Mucosa of rectum (tissue), 2 donors: ENCODE data around the gene STK11IP.

Experiments used
- H3K27ac ChIP-seq, 2 donors: one replicate each; pipeline ENCODE4 v1.7.0; 2013; ENCODE audit warnings: inconsistent platforms in 2 of 2, low read depth in 2 of 2, low read length in 2 of 2
- H3K27me3 ChIP-seq, 2 donors: one replicate each; pipeline ENCODE4 v1.7.0; 2013; ENCODE audit warnings: low read length in 2 of 2; ENCODE audit not compliant: control insufficient read depth in 2 of 2, insufficient read depth in 2 of 2
- H3K36me3 ChIP-seq, 2 donors: one replicate each; pipeline ENCODE4 v1.7.0; 2013; ENCODE audit warnings: low read length in 2 of 2; ENCODE audit not compliant: control insufficient read depth in 2 of 2, insufficient read depth in 2 of 2
- H3K4me1 ChIP-seq, 2 donors: one replicate each; pipeline ENCODE4 v1.7.0; 2013; ENCODE audit warnings: low read length in 2 of 2, mild to moderate bottlenecking in 1 of 2; ENCODE audit not compliant: control insufficient read depth in 2 of 2, insufficient read depth in 2 of 2
- H3K4me3 ChIP-seq, 2 donors: one replicate each; pipeline ENCODE4 v1.7.0; 2013; ENCODE audit warnings: low read length in 2 of 2
- H3K9ac ChIP-seq, 2 donors: one replicate each; pipeline ENCODE4 v1.7.0; 2013; ENCODE audit warnings: low read length in 2 of 2, low read depth in 1 of 2, mild to moderate bottlenecking in 1 of 2
- H3K9me3 ChIP-seq, 2 donors: one replicate each; pipeline ENCODE4 v1.7.0; 2013; ENCODE audit warnings: low read length in 2 of 2; ENCODE audit not compliant: control insufficient read depth in 2 of 2
- donor health status: healthy.
- donor health status: Normal muscosa, but diverticular disease.

STK11IP gene, protein sequence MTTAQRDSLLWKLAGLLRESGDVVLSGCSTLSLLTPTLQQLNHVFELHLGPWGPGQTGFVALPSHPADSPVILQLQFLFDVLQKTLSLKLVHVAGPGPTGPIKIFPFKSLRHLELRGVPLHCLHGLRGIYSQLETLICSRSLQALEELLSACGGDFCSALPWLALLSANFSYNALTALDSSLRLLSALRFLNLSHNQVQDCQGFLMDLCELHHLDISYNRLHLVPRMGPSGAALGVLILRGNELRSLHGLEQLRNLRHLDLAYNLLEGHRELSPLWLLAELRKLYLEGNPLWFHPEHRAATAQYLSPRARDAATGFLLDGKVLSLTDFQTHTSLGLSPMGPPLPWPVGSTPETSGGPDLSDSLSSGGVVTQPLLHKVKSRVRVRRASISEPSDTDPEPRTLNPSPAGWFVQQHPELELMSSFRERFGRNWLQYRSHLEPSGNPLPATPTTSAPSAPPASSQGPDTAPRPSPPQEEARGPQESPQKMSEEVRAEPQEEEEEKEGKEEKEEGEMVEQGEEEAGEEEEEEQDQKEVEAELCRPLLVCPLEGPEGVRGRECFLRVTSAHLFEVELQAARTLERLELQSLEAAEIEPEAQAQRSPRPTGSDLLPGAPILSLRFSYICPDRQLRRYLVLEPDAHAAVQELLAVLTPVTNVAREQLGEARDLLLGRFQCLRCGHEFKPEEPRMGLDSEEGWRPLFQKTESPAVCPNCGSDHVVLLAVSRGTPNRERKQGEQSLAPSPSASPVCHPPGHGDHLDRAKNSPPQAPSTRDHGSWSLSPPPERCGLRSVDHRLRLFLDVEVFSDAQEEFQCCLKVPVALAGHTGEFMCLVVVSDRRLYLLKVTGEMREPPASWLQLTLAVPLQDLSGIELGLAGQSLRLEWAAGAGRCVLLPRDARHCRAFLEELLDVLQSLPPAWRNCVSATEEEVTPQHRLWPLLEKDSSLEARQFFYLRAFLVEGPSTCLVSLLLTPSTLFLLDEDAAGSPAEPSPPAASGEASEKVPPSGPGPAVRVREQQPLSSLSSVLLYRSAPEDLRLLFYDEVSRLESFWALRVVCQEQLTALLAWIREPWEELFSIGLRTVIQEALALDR

GRCh38 chr2:219597552-219598307, at the start of gene STK11IP:
STK11IP (plus strand) TSS chr2:219597857; CDS start chr2:219598120, 263 bp downstream.
- H3K36me3 ChIP-seq = peaks cover 13 to 18% of the 10 kb centered on the region in 2 donors
- peak within 1 kb of the TSS; percentile 87 to 91 for H3K27ac ChIP-seq
- H3K9ac ChIP-seq = peak within 1 kb of the TSS; percentile 77 to 89
- no peaks in the 10 kb centered on the region for H3K9me3 ChIP-seq
- H3K4me3 ChIP-seq = peak within 1 kb of the TSS; percentile 96 to 99
- H3K4me1 ChIP-seq = peaks cover 5 to 12% of the 10 kb centered on the region in 2 donors
- H3K27me3 ChIP-seq = no peaks in the 10 kb centered on the region

DNA sequence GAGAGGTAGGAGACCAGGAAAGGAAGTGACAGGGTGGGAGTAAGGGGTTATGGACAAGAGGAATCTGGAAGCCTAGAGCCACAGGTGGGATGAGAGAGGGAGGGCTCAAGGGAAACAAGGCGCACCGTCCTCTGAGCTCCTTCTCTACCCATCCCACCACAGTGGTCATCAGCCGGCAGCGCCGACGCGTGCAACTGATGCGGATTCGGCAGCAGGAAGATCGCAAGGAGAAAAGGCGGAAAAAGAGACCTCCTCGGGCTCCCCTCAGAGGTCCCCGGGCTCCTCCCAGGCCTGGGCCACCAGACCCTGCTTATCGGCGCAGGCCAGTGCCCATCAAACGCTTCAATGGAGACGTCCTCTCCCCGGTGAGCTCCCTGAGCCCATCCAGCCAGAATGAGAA, 48.7 kb upstream of the STK11IP start:
- Histone ChIP-seq H3K27ac (no peak overlapping the region), H3K9ac (no peak overlapping the region), H3K9me3 (no peaks in the 10 kb centered on the region), H3K4me1 (peaks cover 12 to 16% of the 10 kb centered on the region in 2 donors), H3K4me3 (no peak overlapping the region), H3K36me3 (no peaks in the 10 kb centered on the region), H3K27me3 (peaks cover 11 to 21% of the 10 kb centered on the region in 2 donors)

DNA sequence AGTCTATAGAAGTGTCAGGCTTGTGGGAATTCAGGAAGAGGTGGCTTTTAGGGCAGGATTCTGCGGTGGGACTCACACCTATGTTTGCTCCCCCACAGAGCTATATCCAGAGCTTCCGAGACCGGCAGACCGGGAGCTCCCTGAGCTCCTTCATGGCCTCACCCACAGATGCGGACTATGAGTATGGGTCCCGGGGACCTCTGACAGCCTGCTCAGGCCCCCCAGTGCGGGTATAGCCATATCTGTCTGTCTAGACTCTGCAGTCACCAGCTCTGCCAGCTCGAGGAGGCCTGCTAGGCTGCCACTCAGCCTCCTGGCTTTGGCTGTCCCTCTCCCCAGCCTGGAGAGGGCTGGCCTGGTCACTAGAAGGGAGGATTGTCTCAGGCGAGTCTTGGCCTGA, 48.0 kb upstream of the STK11IP start:
- H3K36me3 ChIP-seq = no peaks in the 10 kb centered on the region
- peaks cover 16 to 22% of the 10 kb centered on the region in 2 donors for H3K27me3 ChIP-seq
- H3K4me1 ChIP-seq = peaks cover 8 to 10% of the 10 kb centered on the region in 2 donors
- H3K9ac ChIP-seq = no peak overlapping the region
- no peaks in the 10 kb centered on the region for H3K9me3 ChIP-seq
- no peak overlapping the region for H3K4me3 ChIP-seq
- H3K27ac ChIP-seq = no peak overlapping the region

GRCh38 chr2:219551441-219552381, 45.9 kb upstream of the STK11IP start:
- Histone ChIP-seq H3K36me3 (no peaks in the 10 kb centered on the region), H3K9ac (no peak overlapping the region), H3K27ac (no peak overlapping the region), H3K4me3 (peak overlapping the region; percentile 64), H3K4me1 (peaks cover 8 to 9% of the 10 kb centered on the region in 2 donors), H3K27me3 (peaks cover 17 to 22% of the 10 kb centered on the region in 2 donors), H3K9me3 (no peaks in the 10 kb centered on the region)

- no peak overlapping the region for H3K9ac ChIP-seq
- H3K27ac ChIP-seq = no peak overlapping the region
Measured at GRCh38 chr2:219552382-219553167, 45.1 kb upstream of the STK11IP start.

DNA sequence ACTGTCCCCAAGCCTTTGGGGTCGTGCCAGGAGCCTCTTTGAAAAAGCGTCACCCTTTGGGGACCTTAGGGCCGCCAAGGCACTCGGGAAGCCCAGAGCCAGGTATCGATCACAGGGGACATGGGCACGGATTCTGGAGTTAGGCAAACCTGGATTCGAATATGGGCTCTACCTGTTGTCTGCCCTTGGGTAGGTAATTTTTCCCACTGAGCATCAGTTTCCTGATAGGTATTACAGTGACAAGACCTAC, 44.6 kb upstream of the STK11IP start:
- Histone ChIP-seq H3K9me3 (no peaks in the 10 kb centered on the region), H3K36me3 (no peaks in the 10 kb centered on the region), H3K4me1 (peaks cover 8 to 9% of the 10 kb centered on the region in 2 donors), H3K27me3 (peaks cover 17 to 22% of the 10 kb centered on the region in 2 donors), H3K9ac (no peak overlapping the region), H3K27ac (no peak overlapping the region), H3K4me3 (peak overlapping the region; percentile 64)

More at GRCh38 chr2:219552382-219553167, 45.1 kb upstream of the STK11IP start:
- Histone ChIP-seq H3K27me3 (peaks cover 17 to 22% of the 10 kb centered on the region in 2 donors), H3K9me3 (no peaks in the 10 kb centered on the region), H3K36me3 (no peaks in the 10 kb centered on the region), H3K4me1 (peaks cover 8 to 9% of the 10 kb centered on the region in 2 donors), H3K4me3 (peak overlapping the region; percentile 64)

DNA sequence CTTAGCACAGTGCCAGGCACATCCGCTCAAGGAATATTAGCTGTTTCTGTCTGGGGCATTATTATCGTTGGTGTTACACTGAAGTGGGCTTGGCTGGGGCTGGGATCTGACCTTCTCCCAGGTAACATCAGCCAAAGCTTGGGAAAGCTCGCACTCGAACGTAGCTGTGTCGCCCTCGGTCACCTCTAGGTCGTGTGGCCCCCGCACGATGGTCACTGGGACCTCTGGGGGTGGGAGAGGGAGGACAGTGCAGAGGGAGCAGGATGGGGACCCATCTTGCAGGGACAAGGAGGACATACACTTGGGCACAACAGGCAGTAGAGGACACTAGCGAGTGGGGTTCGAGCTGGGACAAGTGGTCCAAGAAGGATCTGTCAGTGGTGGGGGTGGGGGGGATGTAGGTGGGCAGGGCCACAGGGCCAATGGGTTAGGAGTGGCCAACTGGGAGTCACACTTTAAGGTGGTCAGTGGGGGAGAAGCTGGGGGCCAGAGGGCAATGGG, 44.1 kb upstream of the STK11IP start:
- H3K36me3 ChIP-seq = no peaks in the 10 kb centered on the region
- H3K27me3 ChIP-seq = peaks cover 17 to 22% of the 10 kb centered on the region in 2 donors
- H3K4me1 ChIP-seq = peaks cover 8 to 9% of the 10 kb centered on the region in 2 donors
- H3K9me3 ChIP-seq = no peaks in the 10 kb centered on the region
- H3K4me3 ChIP-seq = no peak overlapping the region
- H3K27ac ChIP-seq = no peak overlapping the region
- no peak overlapping the region for H3K9ac ChIP-seq

DNA sequence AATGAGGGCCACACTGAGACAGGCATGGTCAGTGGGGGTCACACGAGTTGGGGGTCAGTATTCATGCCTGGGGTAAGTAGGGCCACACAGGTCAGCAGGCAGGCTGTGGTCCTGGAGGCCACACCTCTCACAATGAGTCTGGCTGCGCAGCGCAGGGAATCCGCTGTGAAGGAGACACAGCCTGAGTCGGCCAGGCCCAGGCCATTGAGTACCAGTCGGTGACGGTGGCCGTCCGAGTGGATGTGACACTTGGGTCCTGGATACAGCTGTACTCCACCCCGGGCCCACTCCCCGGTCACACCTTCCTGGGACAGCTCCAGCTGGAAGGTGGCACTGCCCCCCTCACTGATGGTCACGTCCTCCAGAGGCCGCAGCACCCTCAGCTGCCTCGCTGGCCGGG, 43.3 kb upstream of the STK11IP start:
- Histone ChIP-seq H3K27ac (no peak overlapping the region), H3K9me3 (no peaks in the 10 kb centered on the region), H3K4me1 (peaks cover 8 to 9% of the 10 kb centered on the region in 2 donors), H3K4me3 (no peak overlapping the region), H3K9ac (no peak overlapping the region), H3K27me3 (peaks cover 17 to 22% of the 10 kb centered on the region in 2 donors), H3K36me3 (no peaks in the 10 kb centered on the region)
